WTC11 (cell line): ENCODE results near the gene TXNRD2. TPM values are rescaled to one million over a fixed set of nuclear protein-coding genes. Genes with fewer than 3 reads are reported as not detected.

Experiments
- ATAC-seq: fragments of 200-7000 bp; cut with Tn5 transposase; 2 replicates; pipeline ENCODE4 v1.10.0; 2021; ENCODE audit warnings: mild to moderate bottlenecking, moderate library complexity
- CTCF ChIA-PET: fragments of 300-600 bp; sonication (Branson Sonifier 250); formaldehyde crosslinking; loops from one replicate; lab custom pipeline; 2021; ENCODE audit warnings: antibody characterized with exemption; lab: Charles Lee
- POLR2A ChIA-PET: fragments of 350-600 bp; sonication (Branson Sonifier 250); formaldehyde crosslinking; loops from one replicate; lab custom pipeline; 2021; ENCODE audit warnings: antibody characterized with exemption; lab: Charles Lee
- DNase-seq: peaks from one replicate; pipeline ENCODE4 v3.0.0; 2021; ENCODE audit warnings: low spot score
- H3K27ac Mint-ChIP-seq: 2 replicates; pipeline ENCODE4 v1.8.0; 2021; ENCODE audit warnings: mixed read lengths
- H3K27me3 Mint-ChIP-seq: 2 replicates; pipeline ENCODE4 v1.8.0; 2021; ENCODE audit warnings: low read depth, mild to moderate bottlenecking, moderate library complexity, mixed read lengths
- H3K36me3 Mint-ChIP-seq: 2 replicates; pipeline ENCODE4 v1.8.0; 2021; ENCODE audit warnings: mixed read lengths
- H3K4me1 Mint-ChIP-seq: 2 replicates; pipeline ENCODE4 v1.8.0; 2022; ENCODE audit warnings: mixed read lengths
- H3K4me3 Mint-ChIP-seq: 2 replicates; pipeline ENCODE4 v1.8.0; 2021; ENCODE audit warnings: mild to moderate bottlenecking, moderate library complexity, mixed read lengths
- H3K9me3 Mint-ChIP-seq: 2 replicates; pipeline ENCODE4 v1.8.0; 2021; ENCODE audit warnings: mixed read lengths
- CTCF ChIP-seq: fragments of 200-600 bp; IDR thresholded peaks from 2 replicates; pipeline ENCODE4 v1.8.0; 2022; ENCODE audit warnings: antibody characterized with exemption
- E2F5 ChIP-seq: sonication (generic); formaldehyde crosslinking; IDR thresholded peaks from 2 replicates; pipeline ENCODE4 v1.8.1; 2022; ENCODE audit warnings: mild to moderate bottlenecking, moderate library complexity, missing genetic modification reagents
- HMGA2 ChIP-seq: fragments of 250-450 bp; sonication (Bioruptor Pico); IDR thresholded peaks from 2 replicates; pipeline ENCODE4 v1.4.0; 2021; ENCODE audit warnings: mild to moderate bottlenecking, moderate library complexity
- IRF1 ChIP-seq: sonication (generic); formaldehyde crosslinking; IDR thresholded peaks from 2 replicates; pipeline ENCODE4 v1.8.0; 2023; ENCODE audit warnings: missing genetic modification reagents
- MYBL2 ChIP-seq: sonication (generic); formaldehyde crosslinking; IDR thresholded peaks from 2 replicates; pipeline ENCODE4 v1.8.1; 2023; ENCODE audit warnings: mild to moderate bottlenecking, moderate library complexity, missing genetic modification reagents
- NFATC4 ChIP-seq: fragments of 250-450 bp; sonication (Bioruptor Pico); IDR thresholded peaks from 2 replicates; pipeline ENCODE4 v1.9.0; 2021; ENCODE audit warnings: mild to moderate bottlenecking
- NR2C2 ChIP-seq: sonication (generic); formaldehyde crosslinking; IDR thresholded peaks from 2 replicates; pipeline ENCODE4 v1.8.0; 2022; ENCODE audit warnings: mild to moderate bottlenecking, missing genetic modification reagents
- PREB ChIP-seq: sonication (generic); formaldehyde crosslinking; IDR thresholded peaks from 2 replicates; pipeline ENCODE4 v1.8.1; 2022; ENCODE audit warnings: mild to moderate bottlenecking, missing genetic modification reagents, moderate library complexity, borderline replicate concordance
- RELA ChIP-seq: sonication (generic); formaldehyde crosslinking; IDR thresholded peaks from 2 replicates; pipeline ENCODE4 v1.8.1; 2022; ENCODE audit warnings: missing genetic modification reagents, mild to moderate bottlenecking, borderline replicate concordance
- RORB ChIP-seq: fragments of 250-450 bp; sonication (Bioruptor Pico); IDR thresholded peaks from 2 replicates; pipeline ENCODE4 v1.9.0; 2021; ENCODE audit warnings: mild to moderate bottlenecking
- STAT6 ChIP-seq: sonication (generic); formaldehyde crosslinking; conservative IDR thresholded peaks from 2 replicates; pipeline ENCODE4 v1.8.1; 2023; ENCODE audit warnings: mild to moderate bottlenecking, low read depth, missing genetic modification reagents, moderate library complexity
- USF1 ChIP-seq: sonication (generic); formaldehyde crosslinking; IDR thresholded peaks from 2 replicates; pipeline ENCODE4 v1.8.0; 2022; ENCODE audit warnings: mild to moderate bottlenecking, missing genetic modification reagents
- ZNF121 ChIP-seq: sonication (generic); formaldehyde crosslinking; IDR thresholded peaks from 2 replicates; pipeline ENCODE4 v1.8.0; 2023; ENCODE audit warnings: missing genetic modification reagents
- ZNF423 ChIP-seq: fragments of 250-450 bp; sonication (Bioruptor Pico); IDR thresholded peaks from 2 replicates; pipeline ENCODE4 v2.1.2; 2022; ENCODE audit warnings: mild to moderate bottlenecking, moderate library complexity
- total RNA-seq: library from RNA; stranded (reverse); gene quantifications from 3 replicates; pipeline ENCODE4 v1.2.3, GENCODE V29; 2021
- TF ChIP-seq, protein P1 (sequence below): sonication (generic); formaldehyde crosslinking; IDR thresholded peaks from 2 replicates; pipeline ENCODE4 v1.8.0; 2022; ENCODE audit warnings: mild to moderate bottlenecking, missing genetic modification reagents
- TF ChIP-seq, protein P2 (sequence below): sonication (generic); formaldehyde crosslinking; IDR thresholded peaks from 2 replicates; pipeline ENCODE4 v1.8.1; 2023; ENCODE audit warnings: mild to moderate bottlenecking, missing genetic modification reagents
- TF ChIP-seq, protein P3 (sequence below): sonication (generic); formaldehyde crosslinking; IDR thresholded peaks from 2 replicates; pipeline ENCODE4 v1.8.1; 2022; ENCODE audit warnings: missing genetic modification reagents, borderline replicate concordance
- TF ChIP-seq, protein P4 (sequence below): sonication (generic); formaldehyde crosslinking; IDR thresholded peaks from 2 replicates; pipeline ENCODE4 v1.8.0; 2023; ENCODE audit warnings: mild to moderate bottlenecking, missing genetic modification reagents

The TXNRD2 gene
- total RNA-seq, 1 experiment from 2014 or later, result 15.9 TPM

GRCh38 chr22:19843107-19843856 is 98.3 kb downstream of the TXNRD2 start:
- ChIA-PET CTCF (interaction anchor here (0.7 kb wide), 1 partner anchor 26 kb away, joined by 3 read pairs; no protein-coding TSS in a partner anchor), POLR2A (interaction anchor here (1.3 kb wide), 1 partner anchor 12 kb away, joined by 4 read pairs; no protein-coding TSS in a partner anchor)
- TF ChIP-seq MYBL2 (CRISPR knock-in tag) (no peak), E2F5 (CRISPR knock-in tag) (no peak), NFATC4 (CRISPR knock-in tag) (no peak), STAT6 (CRISPR knock-in tag) (no peak), USF1 (CRISPR knock-in tag) (no peak), HMGA2 (CRISPR knock-in tag) (no peak), ZNF121 (CRISPR knock-in tag) (no peak), IRF1 (no peak), NR2C2 (CRISPR knock-in tag) (no peak)
- TF ChIP-seq, protein P1, sequence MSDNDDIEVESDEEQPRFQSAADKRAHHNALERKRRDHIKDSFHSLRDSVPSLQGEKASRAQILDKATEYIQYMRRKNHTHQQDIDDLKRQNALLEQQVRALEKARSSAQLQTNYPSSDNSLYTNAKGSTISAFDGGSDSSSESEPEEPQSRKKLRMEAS, result no peak
- DNase-seq, result no peak
- H3K36me3 Mint-ChIP-seq, result peaks cover 10% of the 10 kb centered on the region
- H3K9me3 Mint-ChIP-seq, result peaks cover 9% of the 10 kb centered on the region
- H3K4me1 Mint-ChIP-seq, result peaks cover 9% of the 10 kb centered on the region
- no peak overlapping the region for H3K4me3 Mint-ChIP-seq
- no peak overlapping the region for H3K27ac Mint-ChIP-seq
- no peaks in the 10 kb centered on the region for H3K27me3 Mint-ChIP-seq
- no peak for ATAC-seq

DNA sequence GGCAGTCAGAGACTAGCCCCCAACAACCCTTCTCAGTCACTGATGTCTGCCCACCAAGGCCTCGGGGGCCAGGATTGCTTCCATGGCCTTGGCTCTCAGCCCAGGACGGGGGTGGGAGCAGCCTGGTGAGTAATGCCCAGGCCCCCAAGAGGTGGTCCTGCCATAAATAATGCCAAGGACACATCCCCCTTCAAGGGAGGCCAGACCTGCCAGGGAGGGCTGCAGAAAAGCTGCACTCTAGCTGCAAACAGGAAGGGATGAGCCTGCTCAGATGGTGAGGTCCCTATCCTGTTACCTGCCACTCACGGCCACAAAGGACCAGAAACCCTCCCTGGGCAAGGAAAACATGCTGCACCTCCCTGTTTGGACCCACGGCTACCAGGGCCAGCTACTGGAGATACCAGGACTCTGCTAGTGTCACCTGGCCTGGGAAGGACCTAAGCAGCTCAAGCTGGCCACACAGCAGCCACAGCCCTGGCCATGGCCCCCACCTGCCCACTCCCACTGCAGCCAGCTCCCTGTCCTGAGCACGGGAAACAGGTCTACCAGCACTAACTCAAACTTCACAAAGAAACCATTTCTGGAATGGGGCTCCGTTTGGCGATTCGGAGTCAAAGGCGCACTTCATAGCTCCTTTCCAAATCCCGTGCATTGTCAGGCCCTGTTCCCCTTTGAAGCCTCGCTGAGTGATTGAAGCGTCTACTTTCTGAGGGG is 99.1 kb downstream of the TXNRD2 start:
- H3K9me3 Mint-ChIP-seq, result peaks cover 4% of the 10 kb centered on the region
- ATAC-seq, result no peak
- peaks cover 9% of the 10 kb centered on the region for H3K4me1 Mint-ChIP-seq
- no peak overlapping the region for H3K4me3 Mint-ChIP-seq
- H3K27me3 Mint-ChIP-seq, result no peaks in the 10 kb centered on the region
- POLR2A ChIA-PET, result no interaction called here
- H3K27ac Mint-ChIP-seq, result no peak overlapping the region
- peaks cover 4% of the 10 kb centered on the region; the same call in 1 of the 2 replicates for H3K36me3 Mint-ChIP-seq
- no peak for DNase-seq
- CTCF ChIA-PET, result interaction anchor here (0.7 kb wide), 2 partner anchors 27 to 112 kb away, joined by 3 to 6 read pairs; no protein-coding TSS in a partner anchor
- TF ChIP-seq, protein P2, sequence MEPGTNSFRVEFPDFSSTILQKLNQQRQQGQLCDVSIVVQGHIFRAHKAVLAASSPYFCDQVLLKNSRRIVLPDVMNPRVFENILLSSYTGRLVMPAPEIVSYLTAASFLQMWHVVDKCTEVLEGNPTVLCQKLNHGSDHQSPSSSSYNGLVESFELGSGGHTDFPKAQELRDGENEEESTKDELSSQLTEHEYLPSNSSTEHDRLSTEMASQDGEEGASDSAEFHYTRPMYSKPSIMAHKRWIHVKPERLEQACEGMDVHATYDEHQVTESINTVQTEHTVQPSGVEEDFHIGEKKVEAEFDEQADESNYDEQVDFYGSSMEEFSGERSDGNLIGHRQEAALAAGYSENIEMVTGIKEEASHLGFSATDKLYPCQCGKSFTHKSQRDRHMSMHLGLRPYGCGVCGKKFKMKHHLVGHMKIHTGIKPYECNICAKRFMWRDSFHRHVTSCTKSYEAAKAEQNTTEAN (CRISPR knock-in tag), result no peak
- TF ChIP-seq ZNF423 (CRISPR knock-in tag) (no peak), PREB (no peak), RORB (CRISPR knock-in tag) (no peak), CTCF (no peak), RELA (CRISPR knock-in tag) (no peak)
- TF ChIP-seq, protein P3, sequence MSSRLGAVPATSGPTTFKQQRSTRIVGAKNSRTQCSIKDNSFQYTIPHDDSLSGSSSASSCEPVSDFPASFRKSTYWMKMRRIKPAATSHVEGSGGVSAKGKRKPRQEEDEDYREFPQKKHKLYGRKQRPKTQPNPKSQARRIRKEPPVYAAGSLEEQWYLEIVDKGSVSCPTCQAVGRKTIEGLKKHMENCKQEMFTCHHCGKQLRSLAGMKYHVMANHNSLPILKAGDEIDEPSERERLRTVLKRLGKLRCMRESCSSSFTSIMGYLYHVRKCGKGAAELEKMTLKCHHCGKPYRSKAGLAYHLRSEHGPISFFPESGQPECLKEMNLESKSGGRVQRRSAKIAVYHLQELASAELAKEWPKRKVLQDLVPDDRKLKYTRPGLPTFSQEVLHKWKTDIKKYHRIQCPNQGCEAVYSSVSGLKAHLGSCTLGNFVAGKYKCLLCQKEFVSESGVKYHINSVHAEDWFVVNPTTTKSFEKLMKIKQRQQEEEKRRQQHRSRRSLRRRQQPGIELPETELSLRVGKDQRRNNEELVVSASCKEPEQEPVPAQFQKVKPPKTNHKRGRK (CRISPR knock-in tag), result no peak
- TF ChIP-seq, protein P4, sequence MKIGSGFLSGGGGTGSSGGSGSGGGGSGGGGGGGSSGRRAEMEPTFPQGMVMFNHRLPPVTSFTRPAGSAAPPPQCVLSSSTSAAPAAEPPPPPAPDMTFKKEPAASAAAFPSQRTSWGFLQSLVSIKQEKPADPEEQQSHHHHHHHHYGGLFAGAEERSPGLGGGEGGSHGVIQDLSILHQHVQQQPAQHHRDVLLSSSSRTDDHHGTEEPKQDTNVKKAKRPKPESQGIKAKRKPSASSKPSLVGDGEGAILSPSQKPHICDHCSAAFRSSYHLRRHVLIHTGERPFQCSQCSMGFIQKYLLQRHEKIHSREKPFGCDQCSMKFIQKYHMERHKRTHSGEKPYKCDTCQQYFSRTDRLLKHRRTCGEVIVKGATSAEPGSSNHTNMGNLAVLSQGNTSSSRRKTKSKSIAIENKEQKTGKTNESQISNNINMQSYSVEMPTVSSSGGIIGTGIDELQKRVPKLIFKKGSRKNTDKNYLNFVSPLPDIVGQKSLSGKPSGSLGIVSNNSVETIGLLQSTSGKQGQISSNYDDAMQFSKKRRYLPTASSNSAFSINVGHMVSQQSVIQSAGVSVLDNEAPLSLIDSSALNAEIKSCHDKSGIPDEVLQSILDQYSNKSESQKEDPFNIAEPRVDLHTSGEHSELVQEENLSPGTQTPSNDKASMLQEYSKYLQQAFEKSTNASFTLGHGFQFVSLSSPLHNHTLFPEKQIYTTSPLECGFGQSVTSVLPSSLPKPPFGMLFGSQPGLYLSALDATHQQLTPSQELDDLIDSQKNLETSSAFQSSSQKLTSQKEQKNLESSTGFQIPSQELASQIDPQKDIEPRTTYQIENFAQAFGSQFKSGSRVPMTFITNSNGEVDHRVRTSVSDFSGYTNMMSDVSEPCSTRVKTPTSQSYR (CRISPR knock-in tag), result no peak
